ENCODE data around the gene CERS2. TPM values are rescaled to one million over a fixed set of nuclear protein-coding genes. Genes with fewer than 3 reads are reported as not detected.

The CERS2 gene
- total and polyA plus RNA-seq, 2 of the 13 experiments (the other 11 are each of a cell fraction or from before 2014, with no cell fraction given) = 269 to 298 TPM

DNA sequence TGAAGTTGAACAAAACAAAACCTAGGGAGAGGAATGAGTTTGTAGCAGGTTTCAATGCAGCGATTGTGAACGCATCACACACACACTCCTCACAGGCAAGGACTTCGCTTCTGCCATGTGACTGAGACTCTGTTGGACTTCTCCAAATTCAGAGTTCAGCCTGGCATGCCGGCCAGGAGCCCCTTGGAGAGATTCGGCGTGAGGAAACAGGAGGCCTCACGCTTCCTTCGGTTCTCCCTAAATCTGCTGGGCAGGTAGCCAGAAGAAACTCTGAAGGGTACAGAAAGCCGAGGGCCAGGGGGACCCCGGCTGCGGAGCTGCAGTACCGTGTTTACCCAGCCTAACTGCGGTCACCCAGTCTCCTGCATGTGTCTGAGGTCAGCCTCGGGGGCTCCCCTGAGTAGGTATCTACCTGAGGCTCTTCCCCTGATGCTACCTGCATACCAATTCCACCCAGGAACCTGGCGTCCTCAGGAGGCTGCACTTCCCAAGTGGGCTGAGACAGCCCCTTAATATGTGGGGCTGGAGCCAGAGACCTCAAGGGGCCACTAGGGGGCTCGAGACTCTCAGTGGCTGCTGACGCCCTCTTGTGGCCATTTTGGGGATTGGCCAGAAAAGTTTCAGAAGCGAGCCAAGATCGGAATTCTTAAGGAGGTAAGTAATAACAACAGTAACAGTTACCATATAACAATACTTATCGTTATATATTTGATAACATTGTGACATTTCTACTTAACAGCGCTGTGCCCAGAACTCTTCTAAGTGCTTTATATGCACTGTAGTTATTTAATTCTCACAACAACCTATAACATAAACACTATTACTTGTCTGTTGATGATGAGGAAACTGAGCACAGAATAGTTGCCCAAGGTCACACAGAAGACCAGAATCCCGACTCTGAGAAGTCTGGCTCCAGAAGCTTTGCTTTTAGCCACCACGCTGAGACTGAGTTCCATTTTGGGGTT is 4.7 kb upstream of the CERS2 start (continued):
- TF ChIP-seq, protein P1, sequence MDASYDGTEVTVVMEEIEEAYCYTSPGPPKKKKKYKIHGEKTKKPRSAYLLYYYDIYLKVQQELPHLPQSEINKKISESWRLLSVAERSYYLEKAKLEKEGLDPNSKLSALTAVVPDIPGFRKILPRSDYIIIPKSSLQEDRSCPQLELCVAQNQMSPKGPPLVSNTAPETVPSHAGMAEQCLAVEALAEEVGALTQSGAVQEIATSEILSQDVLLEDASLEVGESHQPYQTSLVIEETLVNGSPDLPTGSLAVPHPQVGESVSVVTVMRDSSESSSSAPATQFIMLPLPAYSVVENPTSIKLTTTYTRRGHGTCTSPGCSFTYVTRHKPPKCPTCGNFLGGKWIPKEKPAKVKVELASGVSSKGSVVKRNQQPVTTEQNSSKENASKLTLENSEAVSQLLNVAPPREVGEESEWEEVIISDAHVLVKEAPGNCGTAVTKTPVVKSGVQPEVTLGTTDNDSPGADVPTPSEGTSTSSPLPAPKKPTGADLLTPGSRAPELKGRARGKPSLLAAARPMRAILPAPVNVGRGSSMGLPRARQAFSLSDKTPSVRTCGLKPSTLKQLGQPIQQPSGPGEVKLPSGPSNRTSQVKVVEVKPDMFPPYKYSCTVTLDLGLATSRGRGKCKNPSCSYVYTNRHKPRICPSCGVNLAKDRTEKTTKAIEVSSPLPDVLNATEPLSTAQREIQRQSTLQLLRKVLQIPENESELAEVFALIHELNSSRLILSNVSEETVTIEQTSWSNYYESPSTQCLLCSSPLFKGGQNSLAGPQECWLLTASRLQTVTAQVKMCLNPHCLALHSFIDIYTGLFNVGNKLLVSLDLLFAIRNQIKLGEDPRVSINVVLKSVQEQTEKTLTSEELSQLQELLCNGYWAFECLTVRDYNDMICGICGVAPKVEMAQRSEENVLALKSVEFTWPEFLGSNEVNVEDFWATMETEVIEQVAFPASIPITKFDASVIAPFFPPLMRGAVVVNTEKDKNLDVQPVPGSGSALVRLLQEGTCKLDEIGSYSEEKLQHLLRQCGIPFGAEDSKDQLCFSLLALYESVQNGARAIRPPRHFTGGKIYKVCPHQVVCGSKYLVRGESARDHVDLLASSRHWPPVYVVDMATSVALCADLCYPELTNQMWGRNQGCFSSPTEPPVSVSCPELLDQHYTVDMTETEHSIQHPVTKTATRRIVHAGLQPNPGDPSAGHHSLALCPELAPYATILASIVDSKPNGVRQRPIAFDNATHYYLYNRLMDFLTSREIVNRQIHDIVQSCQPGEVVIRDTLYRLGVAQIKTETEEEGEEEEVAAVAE (CRISPR knock-in tag; IDR thresholded peaks at IDR 0.05; ENCODE audit: borderline replicate concordance) = peak; percentile 60; the same call in 1 of the 2 replicates
- TF ChIP-seq POLR2AphosphoS5 (IDR thresholded peaks at IDR 0.05; ENCODE audit: low read depth, low read length) (0 out of 2 replicates have a peak, but pooled peaks have one; percentile 20), ZNF232 (CRISPR knock-in tag; IDR thresholded peaks at IDR 0.05; ENCODE audit: borderline replicate concordance) (no peak), RFX5 (IDR thresholded peaks at IDR 0.05; ENCODE audit: low read depth, low read length) (no peak), KDM1A (CRISPR knock-in tag; IDR thresholded peaks at IDR 0.05) (no peak), AKNA (CRISPR knock-in tag; IDR thresholded peaks at IDR 0.05; ENCODE audit: borderline replicate concordance) (no peak), ZFP37 (CRISPR knock-in tag; IDR thresholded peaks at IDR 0.05; ENCODE audit: borderline replicate concordance) (no peak), THAP11 (CRISPR knock-in tag; IDR thresholded peaks at IDR 0.05) (no peak; the same call in none of the 2 replicates), ZNF879 (CRISPR knock-in tag; IDR thresholded peaks at IDR 0.05) (no peak), SNAI1 (CRISPR knock-in tag; IDR thresholded peaks at IDR 0.05; ENCODE audit: borderline replicate concordance) (no peak), YEATS4 (CRISPR knock-in tag; IDR thresholded peaks at IDR 0.05; ENCODE audit: borderline replicate concordance) (no peak; the same call in 1 of the 2 replicates), ATF5 (CRISPR knock-in tag; IDR thresholded peaks at IDR 0.05; ENCODE audit: low read depth) (no peak)
- TF ChIP-seq, protein P2, sequence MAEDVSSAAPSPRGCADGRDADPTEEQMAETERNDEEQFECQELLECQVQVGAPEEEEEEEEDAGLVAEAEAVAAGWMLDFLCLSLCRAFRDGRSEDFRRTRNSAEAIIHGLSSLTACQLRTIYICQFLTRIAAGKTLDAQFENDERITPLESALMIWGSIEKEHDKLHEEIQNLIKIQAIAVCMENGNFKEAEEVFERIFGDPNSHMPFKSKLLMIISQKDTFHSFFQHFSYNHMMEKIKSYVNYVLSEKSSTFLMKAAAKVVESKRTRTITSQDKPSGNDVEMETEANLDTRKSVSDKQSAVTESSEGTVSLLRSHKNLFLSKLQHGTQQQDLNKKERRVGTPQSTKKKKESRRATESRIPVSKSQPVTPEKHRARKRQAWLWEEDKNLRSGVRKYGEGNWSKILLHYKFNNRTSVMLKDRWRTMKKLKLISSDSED (CRISPR knock-in tag; IDR thresholded peaks at IDR 0.05) = no peak
- TF ChIP-seq, protein P3, sequence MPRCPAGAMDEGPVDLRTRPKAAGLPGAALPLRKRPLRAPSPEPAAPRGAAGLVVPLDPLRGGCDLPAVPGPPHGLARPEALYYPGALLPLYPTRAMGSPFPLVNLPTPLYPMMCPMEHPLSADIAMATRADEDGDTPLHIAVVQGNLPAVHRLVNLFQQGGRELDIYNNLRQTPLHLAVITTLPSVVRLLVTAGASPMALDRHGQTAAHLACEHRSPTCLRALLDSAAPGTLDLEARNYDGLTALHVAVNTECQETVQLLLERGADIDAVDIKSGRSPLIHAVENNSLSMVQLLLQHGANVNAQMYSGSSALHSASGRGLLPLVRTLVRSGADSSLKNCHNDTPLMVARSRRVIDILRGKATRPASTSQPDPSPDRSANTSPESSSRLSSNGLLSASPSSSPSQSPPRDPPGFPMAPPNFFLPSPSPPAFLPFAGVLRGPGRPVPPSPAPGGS (CRISPR knock-in tag; IDR thresholded peaks at IDR 0.05) = 0 out of 2 replicates have a peak, but pooled peaks have one; percentile 28
